Skeletal muscle cell (primary cell): ENCODE results near the gene CCND2.

Source experiments
- DNase-seq: peaks from one replicate; pipeline ENCODE4 v3.0.0-alpha.2; 2010; ENCODE audit warnings: low read depth
- H3K4me3 ChIP-seq: 2 replicates; pipeline ENCODE4 v1.5.1; 2011; ENCODE audit warnings: low read depth, mild to moderate bottlenecking, control low read depth, low read length, moderate library complexity

CCND2 gene

GRCh38 chr12:4275016-4275869, 1.7 kb downstream of the CCND2 start:
- no peak for DNase-seq

GRCh38 chr12:4275870-4276301, 2.3 kb downstream of the CCND2 start:
- DNase-seq = no peak
- H3K4me3 ChIP-seq = peak overlapping the region; percentile 100

More at GRCh38 chr12:4275016-4275869, 1.7 kb downstream of the CCND2 start:
- H3K4me3 ChIP-seq = peak overlapping the region; percentile 100

GRCh38 chr12:4276524-4277204, 3.1 kb downstream of the CCND2 start:
- DNase-seq = peak; percentile 76
- peak overlapping the region; percentile 100 for H3K4me3 ChIP-seq

GRCh38 chr12:4277205-4277543, 3.6 kb downstream of the CCND2 start:
- H3K4me3 ChIP-seq = peak overlapping the region; percentile 16
- no peak for DNase-seq

- H3K4me3 ChIP-seq = no peak overlapping the region
- no peak for DNase-seq
Measured at GRCh38 chr12:4277857-4278256, 4.3 kb downstream of the CCND2 start.

GRCh38 chr12:4278329-4279197, 5.0 kb downstream of the CCND2 start:
- peak overlapping the region; percentile 12 for H3K4me3 ChIP-seq

GRCh38 chr12:4279198-4279690, 5.7 kb downstream of the CCND2 start:
- no peak overlapping the region for H3K4me3 ChIP-seq
- no peak for DNase-seq

More at GRCh38 chr12:4278329-4279197, 5.0 kb downstream of the CCND2 start:
- DNase-seq = peak; percentile 30

- DNase-seq = no peak
- peak overlapping the region; percentile 3 for H3K4me3 ChIP-seq
Measured at GRCh38 chr12:4280351-4281163, 7.0 kb downstream of the CCND2 start.

- no peak overlapping the region for H3K4me3 ChIP-seq
Measured at GRCh38 chr12:4281173-4281654, 7.7 kb downstream of the CCND2 start.

GRCh38 chr12:4282103-4282891, 8.7 kb downstream of the CCND2 start:
- DNase-seq = no peak
- no peak overlapping the region for H3K4me3 ChIP-seq

More at GRCh38 chr12:4281173-4281654, 7.7 kb downstream of the CCND2 start:
- no peak for DNase-seq

GRCh38 chr12:4282892-4283511, 9.4 kb downstream of the CCND2 start:
- H3K4me3 ChIP-seq = no peak overlapping the region
- no peak for DNase-seq

GRCh38 chr12:4283512-4284255, 10.1 kb downstream of the CCND2 start:
- H3K4me3 ChIP-seq = no peak overlapping the region
- DNase-seq = no peak

GRCh38 chr12:4284306-4284705, 10.7 kb downstream of the CCND2 start:
- no peak for DNase-seq
- H3K4me3 ChIP-seq = no peak overlapping the region

GRCh38 chr12:4285070-4285469, 11.5 kb downstream of the CCND2 start:
- DNase-seq = no peak
- no peak overlapping the region for H3K4me3 ChIP-seq

GRCh38 chr12:4286228-4286627, 12.7 kb downstream of the CCND2 start:
- no peak for DNase-seq
- H3K4me3 ChIP-seq = no peak overlapping the region

- no peak for DNase-seq
- no peak overlapping the region for H3K4me3 ChIP-seq
Measured at GRCh38 chr12:4286771-4287317, 13.3 kb downstream of the CCND2 start.
